ENCODE data around the gene DAB2IP. TPM values are rescaled to one million over a fixed set of nuclear protein-coding genes. Genes with fewer than 3 reads are reported as not detected.

Gene DAB2IP
- total RNA-seq, 2 experiments from 2014 or later, result not detected

DNA sequence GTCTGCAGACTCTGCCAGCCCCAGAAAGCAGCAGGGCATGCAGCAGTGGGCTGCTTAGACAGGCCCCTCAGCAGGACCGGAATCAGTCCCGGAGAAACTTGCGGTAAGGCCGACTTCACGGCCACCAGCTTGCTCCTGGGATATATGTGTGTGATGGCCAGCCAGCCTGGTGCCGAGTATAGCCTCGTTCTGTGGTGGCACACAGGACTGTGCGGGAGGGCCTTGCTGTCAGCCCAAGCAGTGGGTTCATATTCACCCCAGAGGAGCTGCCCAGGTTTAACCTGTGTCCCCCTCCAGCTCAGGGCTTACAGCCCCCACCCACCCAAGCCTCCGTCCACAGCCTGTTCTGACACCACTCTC, 112.9 kb downstream of the DAB2IP start:
- no peaks in the 10 kb centered on the region for H3K9me3 Mint-ChIP-seq
- DNase-seq, result no peak
- CTCF ChIA-PET, result no interaction called here
- no peak overlapping the region for H3K4me3 Mint-ChIP-seq
- no peaks in the 10 kb centered on the region for H3K36me3 Mint-ChIP-seq (ENCODE audit: low read depth)
- no peaks in the 10 kb centered on the region for H3K27me3 Mint-ChIP-seq
- no peaks in the 10 kb centered on the region for H3K4me1 Mint-ChIP-seq
- POLR2A ChIA-PET, result no interaction called here
- no peak overlapping the region for H3K27ac Mint-ChIP-seq

- ChIA-PET POLR2A (no interaction called here), CTCF (no interaction called here)
- H3K27me3 Mint-ChIP-seq, result no peaks in the 10 kb centered on the region
- H3K4me3 Mint-ChIP-seq, result no peak overlapping the region
- H3K27ac Mint-ChIP-seq, result no peak overlapping the region
- no peaks in the 10 kb centered on the region for H3K9me3 Mint-ChIP-seq
- no peaks in the 10 kb centered on the region for H3K36me3 Mint-ChIP-seq (ENCODE audit: low read depth)
- no peak for DNase-seq
- H3K4me1 Mint-ChIP-seq, result no peaks in the 10 kb centered on the region
Measured at GRCh38 chr9:121765021-121765950, 113.9 kb downstream of the DAB2IP start.

GRCh38 chr9:121766081-121766683, 114.7 kb downstream of the DAB2IP start:
- no peaks in the 10 kb centered on the region for H3K36me3 Mint-ChIP-seq (ENCODE audit: low read depth)
- CTCF ChIA-PET, result no interaction called here
- H3K27ac Mint-ChIP-seq, result no peak overlapping the region
- POLR2A ChIA-PET, result no interaction called here
- DNase-seq, result no peak
- no peaks in the 10 kb centered on the region for H3K4me1 Mint-ChIP-seq
- H3K4me3 Mint-ChIP-seq, result no peak overlapping the region
- no peaks in the 10 kb centered on the region for H3K27me3 Mint-ChIP-seq
- no peaks in the 10 kb centered on the region for H3K9me3 Mint-ChIP-seq

- DNase-seq, result no peak
- ChIA-PET CTCF (no interaction called here), POLR2A (no interaction called here)
- no peaks in the 10 kb centered on the region for H3K36me3 Mint-ChIP-seq (ENCODE audit: low read depth)
- H3K4me3 Mint-ChIP-seq, result no peak overlapping the region
- H3K9me3 Mint-ChIP-seq, result no peaks in the 10 kb centered on the region
- H3K27me3 Mint-ChIP-seq, result no peaks in the 10 kb centered on the region
- no peaks in the 10 kb centered on the region for H3K4me1 Mint-ChIP-seq
- H3K27ac Mint-ChIP-seq, result no peak overlapping the region
Measured at GRCh38 chr9:121767171-121767769, 115.8 kb downstream of the DAB2IP start.

- no peak for DNase-seq
Measured at GRCh38 chr9:121768416-121769015, 117.1 kb downstream of the DAB2IP start.

GRCh38 chr9:121769939-121770338, 118.5 kb downstream of the DAB2IP start:
- CTCF ChIA-PET, result no interaction called here
- no peaks in the 10 kb centered on the region for H3K36me3 Mint-ChIP-seq (ENCODE audit: low read depth)
- POLR2A ChIA-PET, result no interaction called here

More at GRCh38 chr9:121768416-121769015, 117.1 kb downstream of the DAB2IP start:
- Mint-ChIP-seq H3K4me3 (no peak overlapping the region), H3K36me3 (ENCODE audit: low read depth) (no peaks in the 10 kb centered on the region), H3K27me3 (no peaks in the 10 kb centered on the region), H3K4me1 (no peaks in the 10 kb centered on the region), H3K9me3 (no peaks in the 10 kb centered on the region), H3K27ac (no peak overlapping the region)
- ChIA-PET POLR2A (no interaction called here), CTCF (no interaction called here)

DNA sequence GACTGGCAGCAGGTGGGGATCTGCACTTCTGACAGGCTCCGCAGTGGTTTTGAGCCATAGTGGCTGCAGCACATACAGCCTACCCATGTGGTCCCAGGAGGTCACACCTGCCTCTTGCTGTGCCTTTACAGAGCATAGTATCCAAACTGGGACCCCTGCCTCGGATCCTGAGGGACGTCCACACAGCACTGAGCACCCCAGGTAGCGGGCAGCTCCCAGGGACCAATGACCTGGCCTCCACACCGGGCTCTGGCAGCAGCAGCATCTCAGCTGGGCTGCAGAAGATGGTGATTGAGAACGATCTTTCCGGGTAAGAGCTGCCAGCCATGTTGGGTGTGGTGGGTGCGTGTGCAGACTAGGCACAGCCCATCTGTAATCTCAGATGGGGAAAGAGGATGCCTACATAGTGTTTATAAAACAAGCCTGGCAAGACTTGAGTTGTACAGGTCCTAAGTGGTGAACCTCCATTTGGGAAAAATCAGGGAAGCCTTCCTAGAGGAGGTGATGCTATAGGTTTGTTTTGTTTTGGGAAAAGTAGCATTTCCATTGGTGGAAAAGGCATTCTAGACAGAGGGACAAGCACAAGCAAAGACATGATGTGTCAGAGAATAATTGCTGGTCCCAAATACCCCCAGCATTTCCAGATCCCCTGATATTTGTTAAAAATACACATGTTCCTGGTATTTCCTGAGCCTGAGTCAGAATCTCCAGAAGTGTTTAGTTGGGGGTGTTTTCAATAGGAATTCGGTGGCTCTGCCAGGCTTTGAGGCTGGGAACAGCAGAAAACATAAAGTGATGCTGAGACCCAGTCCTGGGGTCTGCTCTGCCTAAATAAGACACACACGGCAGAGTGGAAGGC, 119.2 kb downstream of the DAB2IP start:
- no peaks in the 10 kb centered on the region for H3K36me3 Mint-ChIP-seq (ENCODE audit: low read depth)
- no peaks in the 10 kb centered on the region for H3K9me3 Mint-ChIP-seq
- H3K4me3 Mint-ChIP-seq, result no peak overlapping the region
- DNase-seq, result no peak
- no peaks in the 10 kb centered on the region for H3K4me1 Mint-ChIP-seq
- POLR2A ChIA-PET, result no interaction called here
- no peaks in the 10 kb centered on the region for H3K27me3 Mint-ChIP-seq
- CTCF ChIA-PET, result no interaction called here
- H3K27ac Mint-ChIP-seq, result no peak overlapping the region

More at GRCh38 chr9:121769939-121770338, 118.5 kb downstream of the DAB2IP start:
- H3K4me3 Mint-ChIP-seq, result no peak overlapping the region
- no peak for DNase-seq
- H3K27me3 Mint-ChIP-seq, result no peaks in the 10 kb centered on the region
- H3K4me1 Mint-ChIP-seq, result no peaks in the 10 kb centered on the region
- H3K9me3 Mint-ChIP-seq, result no peaks in the 10 kb centered on the region
- H3K27ac Mint-ChIP-seq, result no peak overlapping the region

GRCh38 chr9:121771418-121771817, 120.0 kb downstream of the DAB2IP start:
- Mint-ChIP-seq H3K27me3 (peaks cover 3% of the 10 kb centered on the region), H3K4me1 (no peaks in the 10 kb centered on the region), H3K27ac (no peak overlapping the region), H3K9me3 (no peaks in the 10 kb centered on the region), H3K36me3 (ENCODE audit: low read depth) (no peaks in the 10 kb centered on the region), H3K4me3 (no peak overlapping the region)
- POLR2A ChIA-PET, result no interaction called here
- CTCF ChIA-PET, result no interaction called here
- DNase-seq, result no peak

GRCh38 chr9:121771851-121772599, 120.6 kb downstream of the DAB2IP start:
- CTCF ChIA-PET, result no interaction called here
- Mint-ChIP-seq H3K9me3 (no peaks in the 10 kb centered on the region), H3K4me3 (no peak overlapping the region), H3K27ac (no peak overlapping the region), H3K36me3 (ENCODE audit: low read depth) (no peaks in the 10 kb centered on the region), H3K27me3 (peaks cover 3% of the 10 kb centered on the region), H3K4me1 (no peaks in the 10 kb centered on the region)
- POLR2A ChIA-PET, result no interaction called here
- DNase-seq, result no peak

DNA sequence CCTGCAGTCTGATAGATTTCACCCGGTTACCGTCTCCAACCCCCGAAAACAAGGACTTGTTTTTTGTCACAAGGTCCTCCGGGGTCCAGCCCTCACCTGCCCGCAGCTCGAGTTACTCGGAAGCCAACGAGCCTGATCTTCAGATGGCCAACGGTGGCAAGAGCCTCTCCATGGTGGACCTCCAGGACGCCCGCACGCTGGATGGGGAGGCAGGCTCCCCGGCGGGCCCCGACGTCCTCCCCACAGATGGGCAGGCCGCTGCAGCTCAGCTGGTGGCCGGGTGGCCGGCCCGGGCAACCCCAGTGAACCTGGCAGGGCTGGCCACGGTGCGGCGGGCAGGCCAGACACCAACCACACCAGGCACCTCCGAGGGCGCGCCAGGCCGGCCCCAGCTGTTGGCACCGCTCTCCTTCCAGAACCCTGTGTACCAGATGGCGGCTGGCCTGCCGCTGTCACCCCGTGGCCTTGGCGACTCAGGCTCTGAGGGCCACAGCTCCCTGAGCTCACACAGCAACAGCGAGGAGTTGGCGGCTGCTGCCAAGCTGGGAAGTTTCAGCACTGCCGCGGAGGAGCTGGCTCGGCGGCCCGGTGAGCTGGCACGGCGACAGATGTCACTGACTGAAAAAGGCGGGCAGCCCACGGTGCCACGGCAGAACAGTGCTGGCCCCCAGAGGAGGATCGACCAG, 121.3 kb downstream of the DAB2IP start:
- POLR2A ChIA-PET, result no interaction called here
- Mint-ChIP-seq H3K4me1 (no peaks in the 10 kb centered on the region), H3K4me3 (no peak overlapping the region), H3K9me3 (no peaks in the 10 kb centered on the region), H3K27me3 (peaks cover 3% of the 10 kb centered on the region), H3K36me3 (ENCODE audit: low read depth) (no peaks in the 10 kb centered on the region), H3K27ac (no peak overlapping the region)
- no peak for DNase-seq
- CTCF ChIA-PET, result no interaction called here

DNA sequence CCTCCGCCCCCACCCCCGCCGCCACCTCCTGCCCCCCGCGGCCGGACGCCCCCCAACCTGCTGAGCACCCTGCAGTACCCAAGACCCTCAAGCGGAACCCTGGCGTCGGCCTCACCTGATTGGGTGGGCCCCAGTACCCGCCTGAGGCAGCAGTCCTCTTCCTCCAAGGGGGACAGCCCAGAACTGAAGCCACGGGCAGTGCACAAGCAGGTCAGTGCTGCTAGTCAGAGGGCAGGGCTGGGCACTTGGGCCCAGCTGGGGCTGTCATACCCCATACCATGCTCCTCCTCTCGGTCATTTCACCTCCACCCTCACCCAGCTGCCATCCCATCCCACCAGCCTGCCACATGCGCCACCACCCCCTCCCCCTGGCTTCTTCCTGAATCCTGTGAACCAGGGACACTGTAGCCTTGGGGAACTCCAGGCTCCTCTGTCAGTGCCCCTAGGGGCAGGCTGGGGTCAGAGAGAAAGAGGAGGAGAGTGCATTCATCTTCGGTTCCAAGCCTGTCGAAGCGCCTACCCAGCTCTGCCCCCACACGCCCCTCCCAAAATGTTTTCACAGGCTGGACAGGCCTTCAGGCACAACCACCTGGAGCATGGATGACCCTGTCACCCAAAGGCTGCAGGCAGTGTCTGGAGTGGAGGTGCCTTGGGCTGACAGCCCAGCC, 122.0 kb downstream of the DAB2IP start:
- Mint-ChIP-seq H3K9me3 (no peaks in the 10 kb centered on the region), H3K27me3 (peaks cover 4% of the 10 kb centered on the region), H3K27ac (no peak overlapping the region), H3K4me3 (no peak overlapping the region), H3K36me3 (ENCODE audit: low read depth) (no peaks in the 10 kb centered on the region), H3K4me1 (no peaks in the 10 kb centered on the region)
- POLR2A ChIA-PET, result no interaction called here
- no peak for DNase-seq
- CTCF ChIA-PET, result no interaction called here

Data from activated CD4-positive, alpha-beta memory T cell treated with anti-CD3 and anti-CD28 coated beads, Interleukin-2, amount 10 ng/mL, durations not matched to agents 7 days and 5 days (primary cell).